HG03378 (cell line): ENCODE data around the gene SUGCT.
"Not testable (repeated sequence)": the region's sequence is repeated elsewhere in the genome, so short reads cannot be mapped to it uniquely, and the experiment has no call there.

ENCODE experiments used
- ATAC-seq: cut with Tn5 transposase; IDR thresholded peaks from one replicate; pipeline ENCODE4 v1.9.1; 2021; ENCODE audit warnings: mild to moderate bottlenecking, moderate library complexity; ENCODE audit not compliant: unreplicated experiment

Gene SUGCT

GRCh38 chr7:40602351-40602750 is 467.5 kb downstream of the SUGCT start:
- ATAC-seq, result not testable (repeated sequence)

DNA sequence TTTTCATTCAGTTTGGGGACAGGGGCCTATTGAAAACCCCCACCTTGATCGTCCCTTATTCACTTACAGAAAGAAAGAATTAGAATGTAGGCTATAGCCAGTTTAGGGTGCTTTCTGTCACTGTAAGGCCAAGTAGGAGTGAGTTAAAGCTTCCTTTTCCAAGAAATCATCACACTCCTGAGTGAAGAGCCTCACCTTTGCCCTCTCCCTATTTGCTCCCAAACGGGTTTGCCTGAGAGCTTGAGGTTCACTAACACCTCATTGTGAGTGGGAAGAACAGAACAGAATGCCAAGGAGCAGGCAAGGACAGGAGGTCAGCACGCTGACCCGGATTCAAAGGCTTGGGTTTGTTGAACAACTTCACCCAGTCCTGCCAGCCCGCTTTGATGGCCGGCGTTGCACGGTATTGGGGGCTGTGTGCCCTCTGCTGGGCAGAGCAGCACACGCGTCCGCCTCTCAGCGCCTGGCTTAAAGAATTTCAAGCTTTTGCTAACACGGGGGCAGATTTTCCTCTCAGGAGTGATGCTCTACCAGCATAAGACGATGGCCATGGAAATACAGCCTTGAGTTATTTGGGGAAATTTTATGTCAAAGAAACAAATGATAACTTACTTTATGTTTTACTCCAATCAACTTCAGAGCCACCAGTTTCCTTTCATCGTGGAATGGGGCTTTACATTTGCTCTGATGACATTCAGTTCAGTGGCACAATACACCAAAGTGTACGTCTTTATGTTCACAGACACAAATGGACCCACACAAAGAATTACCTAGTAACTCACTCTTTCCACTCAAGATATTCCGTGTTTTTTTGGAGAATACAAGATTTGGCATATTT is 470.0 kb downstream of the SUGCT start:
- ATAC-seq, result peak; percentile 49

DNA sequence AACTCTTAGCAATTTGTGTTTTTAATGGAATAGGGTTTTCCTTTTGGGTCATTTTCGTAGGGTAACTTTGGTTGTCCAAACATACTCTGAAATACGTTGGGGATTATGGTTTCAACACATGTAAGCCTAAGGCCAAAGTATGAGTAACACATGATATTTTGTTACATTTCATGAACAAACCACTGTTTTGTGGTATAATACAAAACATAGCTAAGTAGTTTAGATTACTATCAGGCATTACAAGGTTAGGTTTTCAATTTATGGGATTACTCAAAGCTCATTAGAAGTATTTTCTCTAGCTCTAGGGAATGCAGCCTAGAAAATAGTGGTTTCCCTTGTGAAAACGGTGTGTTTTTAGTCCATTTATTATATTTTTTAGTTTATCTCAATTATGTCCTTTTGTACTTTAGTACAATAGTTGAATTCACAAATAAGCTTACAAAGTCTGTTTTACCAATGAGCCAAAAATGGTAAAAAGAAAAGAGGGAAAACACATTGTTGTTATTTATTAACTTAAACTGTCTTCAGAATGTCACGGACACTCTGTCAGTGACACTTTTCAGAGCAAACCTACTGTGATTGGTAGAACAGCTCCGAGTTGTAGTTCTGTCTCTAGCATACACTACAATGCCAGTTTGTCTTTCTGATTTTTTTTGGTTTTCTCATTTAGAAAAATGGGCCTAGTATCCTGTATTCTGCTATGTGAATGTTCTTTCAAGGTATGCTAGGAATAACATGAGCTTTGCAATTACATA is 473.7 kb downstream of the SUGCT start:
- no peak for ATAC-seq

- no peak for ATAC-seq
Observed at GRCh38 chr7:40610461-40610860, 475.7 kb downstream of the SUGCT start.

GRCh38 chr7:40611095-40611871 is 476.5 kb downstream of the SUGCT start:
- no peak for ATAC-seq

DNA sequence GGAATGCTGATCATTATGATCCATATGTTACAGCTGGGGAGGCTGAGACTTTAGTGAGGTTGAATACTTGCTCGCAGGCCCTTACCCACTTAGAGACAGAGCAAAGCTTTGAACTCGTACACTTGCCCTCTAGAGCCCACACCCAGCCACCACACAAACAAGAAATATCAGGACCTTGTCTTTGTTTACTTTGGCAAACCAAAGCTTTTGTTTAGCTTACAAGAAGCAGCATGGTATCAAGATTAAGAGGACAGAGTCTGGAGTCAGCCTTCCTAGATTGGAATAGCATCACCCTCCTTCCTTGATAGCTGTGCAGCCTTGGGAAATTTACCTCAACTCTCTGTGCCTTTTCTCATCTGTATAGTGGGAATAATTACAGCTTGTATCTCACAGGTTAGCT is 477.5 kb downstream of the SUGCT start:
- ATAC-seq, result no peak

DNA sequence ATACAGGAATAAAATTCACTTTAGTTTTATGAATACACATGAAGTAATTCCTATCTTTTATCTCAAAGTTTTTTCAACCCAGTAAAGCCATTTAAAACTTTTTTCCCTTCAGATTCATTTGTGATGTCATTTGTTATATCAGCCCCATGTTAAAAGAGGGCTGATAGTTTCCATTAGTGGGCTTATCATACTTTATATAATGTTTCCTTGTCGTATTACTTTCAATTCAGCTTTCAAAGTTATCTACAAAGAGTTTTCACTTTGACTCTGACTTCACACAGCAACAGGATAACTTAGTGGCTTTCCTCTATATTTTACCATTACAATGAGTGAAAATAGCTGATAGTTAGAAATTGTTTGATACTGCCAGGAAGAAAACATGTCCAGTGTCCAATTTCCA is 484.8 kb downstream of the SUGCT start:
- no peak for ATAC-seq

DNA sequence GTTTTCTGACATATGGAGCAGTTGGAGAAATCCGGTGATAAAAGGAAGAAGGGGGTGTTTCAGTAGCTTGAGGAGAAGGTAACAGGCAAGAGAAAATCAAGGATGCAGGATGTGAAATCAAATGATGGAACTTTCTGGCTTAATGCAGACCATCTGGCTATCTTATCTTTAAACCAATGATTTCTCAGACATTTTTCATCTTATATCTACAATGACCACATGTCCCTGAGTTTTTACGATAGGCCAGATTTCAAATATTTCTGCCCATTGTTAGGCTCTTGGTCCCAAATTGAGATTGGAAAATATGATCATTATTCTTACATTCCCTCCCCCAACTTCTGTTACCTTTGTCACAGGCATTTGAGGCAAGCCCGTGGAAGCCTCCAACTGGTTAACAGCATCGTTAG is 486.8 kb downstream of the SUGCT start:
- no peak for ATAC-seq

- ATAC-seq, result no peak
Observed at GRCh38 chr7:40622941-40623501, 488.2 kb downstream of the SUGCT start.

DNA sequence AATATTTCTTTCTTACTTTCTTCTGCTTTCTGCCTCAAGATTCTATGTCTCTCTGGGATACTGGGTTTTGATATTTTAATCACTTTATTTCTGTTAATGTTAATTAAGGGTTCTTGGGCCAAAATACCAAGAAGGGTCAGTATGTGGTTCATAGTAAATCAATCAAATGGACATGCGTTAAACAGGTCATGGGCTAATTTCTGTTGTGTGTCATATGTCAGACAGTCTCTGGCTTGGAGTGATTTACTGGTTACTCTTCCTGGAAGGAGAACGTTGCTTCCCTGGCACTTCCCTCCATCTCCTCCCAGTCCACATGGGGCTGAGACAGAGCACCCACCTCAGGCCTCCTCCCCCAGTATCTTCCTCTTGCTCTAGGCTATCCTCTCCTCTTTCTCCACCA is 489.1 kb downstream of the SUGCT start:
- no peak for ATAC-seq

GRCh38 chr7:40627361-40627760 is 492.6 kb downstream of the SUGCT start:
- not testable (repeated sequence) for ATAC-seq

GRCh38 chr7:40629891-40630290 is 495.1 kb downstream of the SUGCT start:
- no peak for ATAC-seq

- ATAC-seq, result no peak
Observed at GRCh38 chr7:40634118-40634517, 499.3 kb downstream of the SUGCT start.

DNA sequence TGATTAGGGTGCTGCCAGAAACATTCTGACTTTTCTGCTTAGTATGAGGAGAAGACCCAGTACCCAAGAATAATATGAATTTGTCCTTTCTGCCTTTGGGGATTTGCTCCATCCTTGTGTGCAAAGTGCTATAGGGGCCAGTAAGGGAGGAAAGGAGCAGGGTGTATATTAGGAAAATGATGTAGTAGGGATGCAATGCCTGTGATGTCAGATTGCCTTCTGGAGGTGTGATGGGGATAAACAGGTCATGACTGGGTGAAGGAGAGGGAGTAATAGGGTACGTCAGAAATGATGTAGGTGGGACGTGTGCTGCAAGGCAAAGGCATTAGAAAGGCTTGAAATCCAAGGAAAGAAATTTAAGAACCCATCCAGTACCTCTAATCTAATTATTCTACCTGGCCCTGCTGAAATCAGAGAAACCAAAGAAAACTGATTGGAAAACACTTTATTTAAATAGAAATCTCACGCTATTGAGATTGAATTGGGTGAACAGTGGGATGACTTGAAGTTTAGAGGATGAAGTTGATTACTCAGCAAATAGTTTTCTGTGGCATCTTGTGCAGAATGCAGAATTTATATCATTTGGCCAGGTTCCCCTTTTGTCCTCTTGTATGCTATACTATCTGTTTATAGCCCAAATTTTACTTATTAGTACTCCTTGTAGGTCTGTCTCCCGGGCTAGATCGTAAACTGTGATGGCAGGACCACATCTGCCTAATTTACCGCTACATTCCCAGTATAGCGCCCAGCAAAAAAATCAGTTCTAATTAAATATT is 503.9 kb downstream of the SUGCT start:
- ATAC-seq, result no peak

DNA sequence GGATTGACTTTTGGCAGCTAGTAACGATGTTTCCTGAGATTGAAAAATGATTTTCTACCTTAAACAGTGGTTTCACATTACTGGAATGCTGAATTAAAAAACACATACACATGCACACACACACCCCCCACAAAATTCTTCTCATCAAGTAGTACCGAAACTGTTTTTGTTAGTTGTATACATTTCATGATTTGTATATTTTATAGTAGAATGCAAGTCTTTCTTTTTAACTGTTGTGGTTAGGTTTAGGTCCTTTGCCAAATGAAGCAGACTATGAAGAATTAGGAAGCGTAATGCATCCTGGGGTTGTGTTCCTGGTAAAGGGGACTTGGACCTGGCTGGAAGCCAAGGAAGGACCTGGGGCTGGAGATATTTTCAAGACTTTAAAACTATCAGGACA is 505.8 kb downstream of the SUGCT start:
- no peak for ATAC-seq

DNA sequence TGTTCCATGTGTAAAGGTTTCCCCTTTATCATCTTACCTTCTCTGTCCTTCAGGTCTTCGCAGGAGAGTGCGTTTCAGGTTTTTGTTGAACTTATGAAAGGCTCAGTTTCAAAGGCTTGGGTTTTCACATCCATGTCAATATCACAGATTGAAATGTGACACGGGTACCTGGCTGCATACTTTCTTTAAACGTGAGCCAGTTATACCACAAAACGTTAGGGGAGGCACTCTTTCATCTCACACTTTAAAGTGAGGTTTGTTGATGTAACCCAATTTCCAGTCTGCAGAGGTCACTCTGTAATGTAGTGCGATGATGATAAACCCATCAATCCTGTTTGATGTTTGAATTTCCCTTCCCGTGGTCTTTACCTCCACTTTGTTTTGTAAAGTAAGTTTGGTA is 506.9 kb downstream of the SUGCT start:
- ATAC-seq, result no peak

- ATAC-seq, result no peak
Observed at GRCh38 chr7:40643664-40644063, 508.9 kb downstream of the SUGCT start.

DNA sequence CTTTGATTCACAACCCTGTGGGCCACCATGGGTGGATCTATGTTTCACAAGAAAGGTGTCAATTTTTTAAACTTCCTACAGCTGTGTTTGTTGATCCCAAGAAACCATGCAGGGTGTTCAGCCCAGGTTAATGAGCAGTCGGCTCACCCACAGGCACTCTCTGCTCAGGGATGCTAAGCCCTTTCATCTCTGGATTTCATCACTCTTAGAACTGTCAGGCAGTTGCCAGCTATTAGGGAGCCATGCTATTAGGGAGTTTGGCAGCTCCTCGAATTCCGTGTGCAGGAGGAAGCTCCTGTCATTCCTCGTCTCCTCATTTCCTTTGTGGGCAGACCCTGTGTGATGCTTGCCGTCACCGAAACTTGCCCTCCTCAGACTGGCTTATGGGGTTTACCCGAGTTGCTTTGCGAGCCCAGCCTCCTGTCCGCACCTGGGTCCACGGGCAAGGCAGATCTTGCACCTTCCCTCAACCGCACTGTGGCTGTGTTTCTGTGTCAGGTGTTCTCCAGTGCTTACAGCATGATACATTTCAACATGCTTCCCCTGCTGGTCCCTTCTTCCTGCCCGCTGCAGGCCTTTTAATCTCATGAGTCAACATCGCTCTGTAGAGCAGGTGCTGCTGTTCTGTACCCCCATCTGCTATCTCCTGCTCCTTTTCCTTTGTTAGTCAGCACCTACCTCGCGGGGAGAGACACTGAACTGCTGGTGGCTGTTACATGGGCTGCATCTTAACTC is 509.8 kb downstream of the SUGCT start:
- ATAC-seq, result no peak

- ATAC-seq, result no peak
Observed at GRCh38 chr7:40645197-40645596, 510.4 kb downstream of the SUGCT start.

GRCh38 chr7:40646717-40647116 is 511.9 kb downstream of the SUGCT start:
- ATAC-seq, result no peak
